ENCODE results near the gene PPP2R5E.

The PPP2R5E gene

DNA sequence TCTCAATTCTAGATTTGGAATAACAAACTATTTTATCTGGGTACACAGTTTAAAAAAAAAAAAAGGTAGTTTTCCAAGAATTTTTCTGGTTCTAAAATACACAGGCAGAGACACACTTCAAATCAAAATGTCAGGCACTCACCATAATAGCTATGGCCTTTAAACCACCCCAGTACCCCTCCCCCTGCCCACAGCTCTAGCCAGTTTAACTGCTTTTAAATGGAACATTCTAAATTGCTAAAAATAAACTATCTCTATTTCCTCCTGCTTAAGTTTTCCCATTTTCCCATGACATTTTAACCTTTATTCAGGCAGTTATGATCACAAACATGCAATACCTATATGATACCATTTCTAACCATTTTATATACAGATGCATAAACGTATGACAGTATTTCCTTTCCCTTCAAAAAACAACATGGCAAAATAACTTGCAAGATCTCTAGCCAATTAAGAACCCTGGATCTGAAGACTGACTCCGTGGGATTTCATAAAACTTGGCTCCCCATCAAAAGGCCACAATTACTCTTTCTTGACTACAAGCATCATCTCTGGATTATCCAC lies 46.3 kb downstream of the PPP2R5E start:
- no peak for TF ChIP-seq GATA2 (IDR thresholded peaks at IDR 0.05; ENCODE audit: low read depth, low read length)
- no peak for TF ChIP-seq GATA3 (IDR thresholded peaks at IDR 0.05; ENCODE audit: low read depth, low read length)

DNA sequence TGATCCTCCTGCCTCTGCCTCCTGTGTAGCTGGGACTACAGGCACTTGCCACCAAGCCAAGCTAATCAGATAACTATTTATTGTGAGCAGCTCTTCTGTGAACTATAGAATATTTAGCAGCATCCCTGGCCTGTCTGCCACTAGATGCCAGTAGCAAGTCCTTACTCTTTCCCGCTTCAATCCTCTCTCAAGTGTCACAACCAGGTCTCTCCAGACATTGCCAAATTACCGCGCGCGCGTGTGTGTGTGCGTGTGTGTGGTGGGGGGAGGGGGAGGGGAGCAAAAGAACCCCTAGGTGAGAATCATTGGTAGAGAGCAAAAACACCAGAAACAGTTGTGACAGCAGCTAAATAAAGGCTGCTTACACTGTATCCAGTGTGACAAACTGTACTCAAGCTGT lies 49.9 kb downstream of the PPP2R5E start:
- TF ChIP-seq GATA3 (IDR thresholded peaks at IDR 0.05; ENCODE audit: low read depth, low read length) (no peak), GATA2 (IDR thresholded peaks at IDR 0.05; ENCODE audit: low read depth, low read length) (no peak)

DNA sequence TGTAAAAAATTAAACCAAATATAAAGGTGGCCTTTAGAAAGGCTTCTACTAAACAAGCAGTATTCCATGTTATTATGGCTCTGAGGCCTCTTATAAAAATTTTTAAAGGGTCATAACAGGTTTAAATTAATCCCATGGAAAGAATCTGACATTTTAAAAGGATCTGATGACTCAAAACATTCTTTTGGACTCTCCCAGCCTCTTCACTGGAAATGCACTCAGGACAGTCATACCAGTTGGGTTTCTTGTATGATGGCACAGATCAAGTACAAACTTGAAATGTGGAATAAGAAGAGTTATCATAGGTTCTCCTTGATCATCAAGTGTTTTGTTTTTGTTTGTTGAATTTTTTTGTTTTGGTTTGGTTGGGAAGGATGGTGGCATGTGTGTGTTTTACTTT lies 50.8 kb downstream of the PPP2R5E start:
- TF ChIP-seq GATA2 (IDR thresholded peaks at IDR 0.05; ENCODE audit: low read depth, low read length): no peak
- TF ChIP-seq GATA3 (IDR thresholded peaks at IDR 0.05; ENCODE audit: low read depth, low read length): no peak

DNA sequence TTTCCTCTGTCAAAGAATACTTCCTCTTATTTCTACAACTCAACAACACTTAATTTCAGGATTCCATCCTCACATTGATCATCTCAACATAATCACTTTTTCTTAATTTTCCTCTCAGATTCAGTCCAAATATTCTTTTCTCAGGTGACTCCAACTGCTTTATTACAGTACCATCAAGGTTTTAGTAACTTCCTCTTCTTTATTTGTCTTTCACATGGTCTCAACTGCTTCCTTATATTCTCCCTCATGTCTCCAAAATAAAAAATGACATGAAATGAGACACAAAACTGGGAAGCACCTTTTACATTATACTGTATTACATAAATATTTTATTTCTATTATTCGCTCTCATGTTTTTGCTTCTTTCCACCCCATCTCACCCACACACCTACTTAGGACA lies 55.5 kb downstream of the PPP2R5E start:
- TF ChIP-seq GATA3 (IDR thresholded peaks at IDR 0.05; ENCODE audit: low read depth, low read length) (no peak), GATA2 (IDR thresholded peaks at IDR 0.05; ENCODE audit: low read depth, low read length) (no peak)

DNA sequence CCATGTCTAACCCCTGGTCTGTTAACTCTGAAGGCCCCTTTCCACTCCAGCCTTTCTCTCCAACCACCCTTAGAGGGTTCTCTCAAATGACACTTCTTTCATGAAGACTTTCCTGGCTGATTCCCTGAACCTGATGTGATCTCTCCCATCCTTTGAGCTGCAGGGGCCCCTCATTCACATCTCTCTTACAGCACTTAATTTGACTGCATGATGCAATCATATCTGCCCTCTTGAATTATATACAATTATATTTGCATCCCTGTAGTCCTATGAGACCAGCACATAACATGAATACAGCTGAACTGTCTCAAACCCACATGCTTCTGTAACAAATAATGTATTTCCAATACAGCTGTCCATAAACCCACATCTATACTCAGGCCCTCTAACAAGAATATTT lies 56.4 kb downstream of the PPP2R5E start:
- TF ChIP-seq GATA3 (IDR thresholded peaks at IDR 0.05; ENCODE audit: low read depth, low read length): no peak
- TF ChIP-seq GATA2 (IDR thresholded peaks at IDR 0.05; ENCODE audit: low read depth, low read length): no peak

DNA sequence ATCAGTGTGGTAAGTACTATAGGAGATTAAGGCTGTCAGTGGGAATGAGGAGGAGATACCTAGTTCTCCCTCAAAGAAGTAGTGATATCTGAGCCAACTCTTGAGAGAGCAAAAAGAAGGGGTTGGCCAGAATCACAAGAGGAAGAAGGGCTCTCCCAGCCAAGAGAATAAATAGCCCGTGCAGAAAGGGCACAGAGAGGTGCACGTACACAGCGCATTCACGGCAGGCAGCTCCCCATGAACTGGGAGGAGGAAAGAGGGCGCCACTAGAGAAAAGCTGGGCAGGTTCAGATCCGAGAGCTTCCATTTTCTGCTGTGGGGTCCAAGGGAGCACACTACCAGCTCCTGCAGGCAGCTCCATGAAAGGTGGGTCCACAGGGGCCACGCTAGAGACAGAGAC lies 59.9 kb downstream of the PPP2R5E start:
- no peak for TF ChIP-seq GATA2 (IDR thresholded peaks at IDR 0.05; ENCODE audit: low read depth, low read length)
- TF ChIP-seq GATA3 (IDR thresholded peaks at IDR 0.05; ENCODE audit: low read depth, low read length): no peak

DNA sequence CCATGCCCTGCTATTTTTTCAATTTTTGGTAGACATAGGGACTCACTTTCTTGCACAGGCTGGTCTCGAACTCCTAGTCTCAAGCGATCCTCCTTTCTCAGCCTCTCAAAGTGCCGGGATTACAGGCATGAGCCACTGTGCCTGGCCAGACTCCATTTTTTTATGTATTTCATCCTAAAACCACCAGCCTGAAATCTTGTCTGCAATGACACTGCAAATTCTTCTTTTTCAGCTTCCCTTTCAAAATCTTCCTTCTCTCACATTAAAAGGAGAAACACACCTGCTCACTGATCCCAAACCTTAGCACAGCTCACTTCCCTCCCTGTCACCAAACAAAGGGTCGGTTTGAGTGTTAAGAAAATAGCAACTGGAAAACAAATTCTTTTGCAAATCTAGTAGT lies 62.6 kb downstream of the PPP2R5E start:
- no peak for TF ChIP-seq GATA2 (IDR thresholded peaks at IDR 0.05; ENCODE audit: low read depth, low read length)
- no peak for TF ChIP-seq GATA3 (IDR thresholded peaks at IDR 0.05; ENCODE audit: low read depth, low read length)

DNA sequence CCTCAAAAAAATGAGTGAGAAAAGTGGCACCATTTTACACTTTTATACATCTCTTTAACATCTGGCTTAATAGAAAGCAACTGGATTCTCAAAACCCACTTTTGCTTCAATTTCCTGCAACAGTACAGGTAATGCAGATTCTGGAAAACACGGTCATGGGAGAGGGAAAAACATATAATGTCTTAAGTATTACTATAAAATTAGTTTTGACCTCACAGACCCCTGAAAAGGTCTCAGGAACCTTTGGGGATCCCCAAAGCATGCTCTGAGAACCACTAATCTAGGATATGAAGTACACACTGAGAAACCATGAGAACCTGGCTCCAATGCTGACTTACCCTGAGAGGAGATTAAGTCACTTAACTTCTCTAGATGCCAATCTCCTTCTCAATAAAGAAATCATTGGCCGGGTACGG lies 64.7 kb downstream of the PPP2R5E start:
- TF ChIP-seq GATA2 (IDR thresholded peaks at IDR 0.05; ENCODE audit: low read depth, low read length): no peak
- TF ChIP-seq GATA3 (IDR thresholded peaks at IDR 0.05; ENCODE audit: low read depth, low read length): no peak

DNA sequence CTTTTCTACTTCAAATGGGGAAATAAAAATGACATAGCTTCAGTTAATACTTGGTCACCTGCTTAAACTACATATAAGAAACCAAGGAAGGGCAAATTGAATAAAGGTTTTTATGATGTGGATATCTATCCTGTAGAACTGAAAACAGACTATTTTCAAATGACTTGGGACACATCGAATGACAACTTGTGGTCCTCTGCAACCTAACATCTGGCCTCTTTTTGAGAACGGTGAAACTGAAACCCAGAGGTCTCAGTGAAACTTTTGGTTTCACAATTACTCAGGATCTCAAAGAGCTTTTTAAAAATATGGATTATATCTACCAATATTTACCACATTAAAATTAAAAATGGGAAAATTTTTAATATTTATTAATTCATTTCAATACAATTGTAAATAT lies 65.2 kb downstream of the PPP2R5E start:
- TF ChIP-seq GATA3 (IDR thresholded peaks at IDR 0.05; ENCODE audit: low read depth, low read length) (no peak), GATA2 (IDR thresholded peaks at IDR 0.05; ENCODE audit: low read depth, low read length) (no peak)

DNA sequence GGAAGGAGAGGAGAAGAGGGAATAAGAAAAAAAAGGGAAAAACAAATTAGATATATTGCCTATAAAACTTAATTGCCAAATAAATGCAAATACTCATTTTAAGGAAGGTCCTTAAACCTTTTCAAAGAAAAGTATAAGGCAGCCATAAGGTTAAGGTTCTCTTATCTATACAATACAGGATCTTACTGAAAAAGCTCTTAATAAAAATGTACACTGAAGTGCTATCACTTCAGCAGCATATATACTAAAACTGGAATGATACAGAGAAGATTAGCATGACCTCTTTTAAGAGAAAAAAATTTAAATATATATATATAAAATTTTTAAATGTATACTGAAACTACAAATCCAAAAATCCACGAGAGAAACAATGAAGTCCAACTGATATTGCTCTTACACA lies 65.6 kb downstream of the PPP2R5E start:
- TF ChIP-seq GATA3 (IDR thresholded peaks at IDR 0.05; ENCODE audit: low read depth, low read length) (no peak), GATA2 (IDR thresholded peaks at IDR 0.05; ENCODE audit: low read depth, low read length) (no peak)

DNA sequence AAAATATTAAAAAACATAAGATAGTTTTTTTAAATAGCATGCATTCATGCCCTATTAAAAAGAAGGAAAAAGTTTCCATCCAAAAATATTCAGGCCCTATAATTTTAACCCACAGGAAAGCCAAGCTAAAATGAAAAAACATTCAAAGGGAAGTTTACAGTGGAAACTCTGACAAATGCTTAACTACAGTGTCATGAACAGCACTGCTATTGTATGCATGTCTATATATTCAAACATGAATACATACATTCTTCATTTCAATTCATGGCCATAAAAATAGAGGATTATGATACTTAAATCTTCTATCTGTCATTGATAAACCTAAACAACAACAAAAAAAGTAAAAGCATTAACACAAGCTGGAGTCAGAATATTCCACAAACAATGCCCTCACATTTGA lies 67.4 kb downstream of the PPP2R5E start:
- no peak for TF ChIP-seq GATA3 (IDR thresholded peaks at IDR 0.05; ENCODE audit: low read depth, low read length)

DNA sequence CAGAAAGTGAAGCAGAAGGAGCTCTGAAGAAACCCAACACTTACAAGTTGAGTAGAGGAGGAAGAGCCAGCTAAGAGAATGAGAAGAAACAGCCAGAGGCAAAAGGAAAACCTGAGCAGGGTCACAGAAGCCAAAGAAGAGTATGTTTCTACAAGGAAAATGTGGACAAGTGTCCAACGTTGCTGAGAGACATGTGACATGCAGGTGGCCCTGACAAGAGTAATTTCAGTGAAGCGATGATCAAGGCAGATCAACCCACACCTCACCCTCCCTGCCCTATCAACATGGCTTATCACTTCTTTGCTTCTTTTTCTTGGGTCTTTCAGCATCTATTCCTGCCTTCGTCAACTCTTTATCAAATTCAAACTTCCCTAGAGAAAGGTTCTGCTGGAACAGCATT lies 68.3 kb downstream of the PPP2R5E start:
- TF ChIP-seq GATA2 (IDR thresholded peaks at IDR 0.05; ENCODE audit: low read depth, low read length) (no peak), GATA3 (IDR thresholded peaks at IDR 0.05; ENCODE audit: low read depth, low read length) (no peak)

DNA sequence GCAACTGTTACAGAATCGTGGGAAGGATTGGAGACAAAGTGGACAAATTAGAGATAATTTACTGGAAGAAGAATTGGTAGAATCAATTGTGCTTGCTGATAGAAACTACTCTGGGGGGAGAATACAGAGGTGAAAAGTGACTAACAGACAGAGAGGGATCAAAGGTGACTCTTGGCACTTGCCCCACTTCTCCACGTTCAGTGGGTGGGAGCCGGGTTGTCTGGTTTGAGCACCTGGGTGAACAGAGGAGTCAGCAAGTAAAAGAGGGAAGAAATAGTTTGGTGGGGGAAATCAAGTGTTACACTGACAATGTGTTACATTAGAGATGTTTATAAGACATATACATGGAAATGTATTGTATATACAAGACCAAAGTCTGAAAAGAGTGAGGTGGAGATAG lies 69.1 kb downstream of the PPP2R5E start:
- TF ChIP-seq GATA2 (IDR thresholded peaks at IDR 0.05; ENCODE audit: low read depth, low read length) (no peak), GATA3 (IDR thresholded peaks at IDR 0.05; ENCODE audit: low read depth, low read length) (no peak)

DNA sequence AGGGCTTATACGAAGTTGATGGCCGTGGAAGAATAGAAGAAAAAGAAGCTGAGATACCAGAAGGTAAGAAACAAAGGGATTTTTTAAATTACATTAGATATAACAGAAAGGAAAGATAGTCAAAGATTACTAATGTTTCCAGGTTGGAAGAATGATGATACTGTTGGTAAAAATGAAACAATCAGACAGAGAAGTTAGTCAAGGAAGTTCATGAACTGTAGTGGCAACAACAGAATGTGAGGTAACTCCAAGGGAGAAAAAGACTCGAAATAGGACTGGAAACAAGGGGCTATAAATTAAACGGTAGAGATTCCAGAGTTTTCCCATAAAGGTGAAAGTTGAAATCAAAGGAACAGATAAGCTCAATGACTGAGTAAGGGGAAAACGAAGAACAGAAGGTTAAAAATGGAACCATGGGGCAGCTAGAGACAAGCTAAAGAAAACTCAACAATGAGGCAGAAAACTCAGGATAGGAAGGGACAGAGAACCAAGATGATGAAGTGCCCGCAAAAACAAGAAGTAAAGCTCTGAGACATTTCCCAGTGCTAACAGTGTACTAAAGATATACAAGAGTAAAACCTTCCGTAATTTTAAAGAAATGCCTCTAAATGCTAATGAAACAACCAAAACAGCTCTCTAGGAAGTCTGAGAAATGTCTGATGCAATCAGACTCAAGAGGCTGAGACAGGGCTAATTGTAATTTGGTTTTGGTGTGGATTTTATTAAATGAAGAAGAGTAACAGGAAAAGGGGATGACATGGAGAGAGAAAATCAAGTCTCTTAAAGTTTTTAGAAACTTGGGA lies 70.0 kb downstream of the PPP2R5E start:
- no peak for TF ChIP-seq GATA3 (IDR thresholded peaks at IDR 0.05; ENCODE audit: low read depth, low read length)
- TF ChIP-seq GATA2 (IDR thresholded peaks at IDR 0.05; ENCODE audit: low read depth, low read length): no peak

DNA sequence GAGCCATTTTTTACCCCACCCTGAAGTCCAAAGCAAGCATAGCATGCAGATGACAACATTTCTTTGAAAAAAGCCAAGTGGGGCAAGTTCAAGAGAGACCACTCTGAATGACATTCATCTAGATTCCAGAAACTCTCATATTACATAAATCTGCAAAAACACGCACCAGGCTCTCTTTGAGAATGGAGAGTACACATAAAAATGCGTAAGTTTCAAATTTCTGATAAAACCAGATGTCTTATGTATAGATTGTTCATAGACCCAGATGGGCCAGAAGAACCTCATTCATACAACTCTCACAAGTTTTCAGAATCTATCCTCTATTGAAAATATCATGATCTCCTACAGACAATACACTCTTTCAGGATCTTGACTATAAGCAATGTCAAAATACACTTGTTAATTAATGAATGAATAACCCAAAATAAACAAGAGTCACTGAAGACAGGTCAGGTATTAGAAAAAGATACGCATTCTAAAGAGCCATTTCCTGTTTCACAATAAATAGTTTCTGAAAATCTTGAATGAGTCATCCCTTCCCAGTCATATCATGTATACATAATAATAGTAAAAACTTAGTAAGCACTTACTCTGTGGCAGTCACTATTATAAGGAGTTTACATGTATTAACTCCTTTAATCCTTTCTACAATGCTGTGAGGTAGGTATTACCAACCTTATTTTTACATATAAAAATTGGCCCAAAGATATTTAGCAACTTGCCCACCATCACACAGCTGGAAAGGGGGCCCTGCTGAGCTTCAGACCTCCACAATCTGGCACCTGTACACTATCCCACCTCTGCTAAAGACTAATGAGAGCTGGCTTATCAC lies 72.0 kb downstream of the PPP2R5E start:
- TF ChIP-seq GATA2 (IDR thresholded peaks at IDR 0.05; ENCODE audit: low read depth, low read length) (no peak), GATA3 (IDR thresholded peaks at IDR 0.05; ENCODE audit: low read depth, low read length) (no peak)
